Measurements from ENCODE around the gene RPL7A. TPM values are rescaled to one million over a fixed set of nuclear protein-coding genes. Genes with fewer than 3 reads are reported as not detected.

The RPL7A gene
- total RNA-seq, 2 donors from 2014 or later: 2,417 to 2,552 TPM

DNA sequence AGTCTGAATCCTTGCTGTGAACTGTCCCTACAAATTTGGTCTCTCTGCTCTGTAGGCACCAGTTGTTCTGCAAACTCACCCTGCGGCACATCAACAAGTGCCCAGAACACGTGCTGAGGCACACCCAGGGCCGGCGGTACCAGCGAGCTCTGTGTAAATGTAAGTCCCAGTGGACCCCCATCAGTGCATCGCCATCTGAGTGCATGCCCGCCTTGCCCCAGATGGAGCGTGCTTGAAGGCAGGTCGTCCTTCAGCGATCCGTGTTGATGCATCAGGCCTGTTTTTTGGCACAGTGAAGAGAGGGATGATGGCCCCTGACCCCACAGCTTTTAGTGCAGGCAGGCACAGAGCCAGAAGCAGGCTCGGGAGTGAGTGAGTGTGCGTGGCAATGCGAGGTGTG, 9.6 kb downstream of the RPL7A start:
- peak overlapping the region; percentile 83 for H3K27ac Mint-ChIP-seq
- peaks cover 23% of the 10 kb centered on the region for H3K4me1 Mint-ChIP-seq
- peaks cover 7% of the 10 kb centered on the region for H3K36me3 Mint-ChIP-seq (ENCODE audit: low read depth)
- no peaks in the 10 kb centered on the region for H3K9me3 ChIP-seq (ENCODE audit: control insufficient read depth, low read length, poor library complexity, severe bottlenecking)
- ATAC-seq (no peak), DNase-seq (no peak)
- peak overlapping the region; percentile 93 for H3K4me3 Mint-ChIP-seq
- H3K27me3 Mint-ChIP-seq: no peaks in the 10 kb centered on the region

DNA sequence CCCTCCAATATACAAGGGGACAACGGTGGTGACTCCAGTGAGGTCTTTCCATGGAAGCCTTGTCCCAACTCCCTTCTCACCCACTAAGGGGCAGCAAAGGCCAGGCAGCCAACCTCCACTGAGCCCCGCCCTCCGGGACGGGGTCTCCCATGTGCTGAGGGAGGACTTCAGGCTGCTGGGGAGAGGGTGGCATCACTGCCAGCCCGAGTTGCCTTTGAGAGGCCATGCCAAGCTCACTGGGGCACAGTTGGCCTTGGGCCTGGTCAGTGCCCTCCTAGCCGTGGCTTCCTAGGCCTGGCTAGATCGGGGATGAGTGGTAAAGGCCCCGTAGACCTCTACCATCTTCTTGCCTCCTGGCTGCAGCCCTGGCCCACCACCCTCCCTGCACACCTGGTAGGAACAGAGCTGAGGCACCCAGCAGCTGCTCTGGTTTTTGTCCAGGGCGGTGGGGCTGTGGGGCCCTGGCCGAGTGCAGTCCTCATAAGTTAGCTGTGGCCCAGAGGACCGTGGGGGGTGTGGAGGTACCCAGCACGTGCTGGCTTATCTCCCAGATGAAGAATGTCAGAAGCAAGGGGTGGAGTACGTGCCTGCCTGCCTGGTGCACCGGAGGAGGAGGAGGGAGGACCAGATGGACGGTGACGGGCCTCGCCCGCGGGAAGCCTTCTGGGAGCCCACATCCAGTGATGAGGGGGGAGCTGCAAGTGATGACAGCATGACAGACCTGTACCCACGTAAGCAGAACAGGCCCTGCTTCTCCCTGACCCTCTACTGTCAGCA, 11.6 kb downstream of the RPL7A start:
- ATAC-seq (no peak), DNase-seq (no peak)
- H3K9me3 ChIP-seq (ENCODE audit: control insufficient read depth, low read length, poor library complexity, severe bottlenecking): no peaks in the 10 kb centered on the region
- no peaks in the 10 kb centered on the region for H3K27me3 Mint-ChIP-seq
- H3K27ac Mint-ChIP-seq: peak overlapping the region; percentile 83
- H3K36me3 Mint-ChIP-seq (ENCODE audit: low read depth): peaks cover 7% of the 10 kb centered on the region
- H3K4me3 Mint-ChIP-seq: peak overlapping the region; percentile 28
- H3K4me1 Mint-ChIP-seq: peaks cover 25% of the 10 kb centered on the region

DNA sequence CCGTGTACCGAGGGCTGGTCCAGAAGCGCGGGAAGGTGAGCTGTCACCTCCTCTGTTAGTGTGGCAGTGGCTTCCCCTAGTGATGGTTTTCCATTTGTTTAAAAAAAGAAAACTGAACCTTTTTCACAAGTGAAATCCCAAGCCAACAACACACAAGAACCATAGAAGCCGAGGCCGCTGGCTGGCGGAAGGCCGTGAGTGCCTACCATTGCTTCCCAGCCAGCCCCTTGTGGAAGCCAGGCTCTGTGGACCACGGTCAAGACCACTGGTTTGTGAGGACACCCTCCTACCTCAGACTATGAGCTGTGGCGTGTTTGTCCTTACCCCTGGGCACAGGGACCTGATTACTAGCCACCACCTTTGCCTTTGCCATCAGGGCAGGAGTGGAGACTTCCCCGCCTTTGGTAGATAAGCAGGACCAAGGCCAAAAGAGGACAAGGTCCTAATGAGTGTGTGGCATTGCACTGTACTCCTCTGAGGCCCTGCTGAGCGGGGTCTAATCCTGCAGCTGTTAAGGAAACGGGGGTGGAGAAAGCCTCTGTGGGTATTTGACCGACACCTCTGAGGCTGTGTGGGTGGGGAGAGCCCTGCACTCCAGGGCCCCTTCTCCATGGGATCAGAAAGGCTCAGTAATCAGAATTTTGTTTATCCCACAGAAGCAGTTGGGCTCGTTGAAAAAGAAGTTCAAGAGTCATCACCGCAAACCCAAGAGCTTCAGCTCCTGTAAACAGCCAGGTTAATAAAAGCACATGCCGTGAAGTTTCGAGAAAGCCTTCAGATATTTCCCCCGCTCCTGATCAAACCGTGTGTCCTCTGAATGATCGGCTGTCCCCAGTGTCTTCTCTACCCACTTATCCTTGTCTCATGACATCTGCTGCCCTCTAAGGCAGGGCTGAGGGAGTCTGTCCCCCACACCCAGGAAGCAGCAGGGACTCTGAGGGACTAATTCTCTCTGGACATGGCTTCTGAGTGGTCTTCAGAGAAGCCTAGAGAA, 12.7 kb downstream of the RPL7A start:
- ATAC-seq (no peak), DNase-seq (no peak)
- no peaks in the 10 kb centered on the region for H3K9me3 ChIP-seq (ENCODE audit: control insufficient read depth, low read length, poor library complexity, severe bottlenecking)
- peaks cover 7% of the 10 kb centered on the region for H3K36me3 Mint-ChIP-seq (ENCODE audit: low read depth)
- no peak overlapping the region for H3K4me3 Mint-ChIP-seq
- H3K27me3 Mint-ChIP-seq: no peaks in the 10 kb centered on the region
- H3K27ac Mint-ChIP-seq: peak overlapping the region; percentile 83
- H3K4me1 Mint-ChIP-seq: peaks cover 25% of the 10 kb centered on the region

DNA sequence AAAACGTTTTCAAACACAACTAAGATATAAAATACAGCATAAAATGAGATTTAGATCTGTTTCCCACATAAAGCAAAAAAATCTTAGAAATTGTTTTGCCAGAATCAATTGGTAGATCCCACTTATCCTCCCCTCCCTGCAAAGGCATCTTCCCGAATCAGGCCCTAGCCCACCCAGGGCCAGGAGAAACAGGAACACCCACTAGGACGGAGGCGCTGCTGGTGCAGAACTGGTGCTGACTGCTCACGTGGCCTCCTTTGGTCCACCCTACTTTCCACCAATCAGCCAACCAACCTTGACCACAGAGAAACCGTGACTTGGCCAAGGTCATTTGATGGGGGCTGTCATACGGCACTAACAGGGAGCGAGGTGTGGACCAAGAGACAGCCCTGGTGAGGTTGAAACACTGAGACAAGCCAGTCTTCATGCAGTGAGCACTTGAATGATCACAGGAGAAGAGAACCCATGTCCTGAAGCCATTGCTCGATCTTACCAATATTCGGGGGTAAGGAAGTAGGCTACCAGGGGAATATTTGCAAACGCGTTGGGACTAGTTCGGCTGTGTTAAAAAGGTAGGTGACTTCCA, 13.6 kb downstream of the RPL7A start:
- Mint-ChIP-seq H3K4me3 (peak overlapping the region; percentile 55), H3K27ac (peak overlapping the region; percentile 83), H3K36me3 (ENCODE audit: low read depth) (peaks cover 7% of the 10 kb centered on the region), H3K4me1 (peaks cover 21% of the 10 kb centered on the region), H3K27me3 (no peaks in the 10 kb centered on the region)
- ATAC-seq (no peak), DNase-seq (no peak)
- no peaks in the 10 kb centered on the region for H3K9me3 ChIP-seq (ENCODE audit: control insufficient read depth, low read length, poor library complexity, severe bottlenecking)

DNA sequence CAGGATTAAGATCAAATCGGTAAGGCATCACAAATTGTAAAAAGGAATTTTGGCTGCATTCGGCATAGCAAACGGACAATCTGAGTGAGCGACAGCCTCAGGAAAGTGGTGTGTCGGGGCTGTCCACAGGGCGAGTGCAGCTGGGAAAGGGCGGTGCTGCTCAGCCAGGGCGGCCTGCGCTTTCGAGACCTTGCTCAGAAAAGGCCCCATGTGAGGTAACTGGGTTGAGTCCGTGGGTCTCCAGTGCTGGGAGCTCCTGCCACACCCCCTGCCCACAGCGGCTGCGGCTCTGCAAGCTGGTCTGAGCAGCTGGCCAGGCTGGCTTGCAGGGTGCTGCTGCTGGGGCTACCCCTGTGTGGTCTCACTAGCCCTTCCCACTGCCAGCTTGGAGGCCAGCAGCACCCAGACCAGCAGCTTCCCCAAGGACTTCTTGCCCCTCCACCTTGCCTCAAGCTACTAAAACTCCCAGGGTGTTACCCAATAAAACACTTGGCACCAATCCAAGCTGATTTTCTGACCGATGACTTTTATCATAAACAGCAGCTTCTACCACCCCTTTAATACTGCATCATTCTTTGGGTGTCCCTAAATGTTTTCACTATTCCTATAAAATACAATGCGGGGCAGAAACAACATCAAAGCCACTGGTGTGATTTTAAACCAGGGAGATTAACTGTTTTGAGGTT, 14.5 kb downstream of the RPL7A start:
- no peaks in the 10 kb centered on the region for H3K9me3 ChIP-seq (ENCODE audit: control insufficient read depth, low read length, poor library complexity, severe bottlenecking)
- H3K27ac Mint-ChIP-seq: peak overlapping the region; percentile 83
- ATAC-seq (no peak), DNase-seq (no peak)
- H3K27me3 Mint-ChIP-seq: no peaks in the 10 kb centered on the region
- H3K36me3 Mint-ChIP-seq (ENCODE audit: low read depth): peaks cover 7% of the 10 kb centered on the region
- H3K4me1 Mint-ChIP-seq: peaks cover 25% of the 10 kb centered on the region
- no peak overlapping the region for H3K4me3 Mint-ChIP-seq

DNA sequence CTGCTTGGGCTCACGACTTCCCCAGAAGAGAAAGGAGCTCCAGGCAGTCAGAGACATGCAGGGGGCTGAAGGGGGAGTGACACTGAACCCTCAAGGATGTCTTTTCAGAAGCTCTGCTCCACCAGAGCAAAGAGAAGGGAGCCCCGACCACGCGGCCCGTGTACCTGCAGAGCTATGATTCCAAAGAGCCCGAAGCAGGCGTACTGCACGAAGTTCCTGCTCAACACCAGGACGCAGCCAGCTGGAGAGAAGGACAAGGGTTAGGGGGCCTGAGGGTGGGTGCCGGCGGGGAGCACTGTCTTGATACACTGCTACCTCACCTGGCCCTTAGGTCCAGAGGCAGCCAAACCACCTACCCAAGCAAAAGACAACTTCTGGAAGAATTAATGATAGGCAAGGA, 18.4 kb downstream of the RPL7A start:
- no peak for DNase-seq
- ATAC-seq: no peak
- Mint-ChIP-seq H3K27ac (no peak overlapping the region), H3K36me3 (ENCODE audit: low read depth) (peaks cover 2% of the 10 kb centered on the region), H3K27me3 (no peaks in the 10 kb centered on the region), H3K4me3 (no peak overlapping the region), H3K4me1 (peaks cover 47% of the 10 kb centered on the region)
- H3K9me3 ChIP-seq (ENCODE audit: control insufficient read depth, low read length, poor library complexity, severe bottlenecking): no peaks in the 10 kb centered on the region

DNA sequence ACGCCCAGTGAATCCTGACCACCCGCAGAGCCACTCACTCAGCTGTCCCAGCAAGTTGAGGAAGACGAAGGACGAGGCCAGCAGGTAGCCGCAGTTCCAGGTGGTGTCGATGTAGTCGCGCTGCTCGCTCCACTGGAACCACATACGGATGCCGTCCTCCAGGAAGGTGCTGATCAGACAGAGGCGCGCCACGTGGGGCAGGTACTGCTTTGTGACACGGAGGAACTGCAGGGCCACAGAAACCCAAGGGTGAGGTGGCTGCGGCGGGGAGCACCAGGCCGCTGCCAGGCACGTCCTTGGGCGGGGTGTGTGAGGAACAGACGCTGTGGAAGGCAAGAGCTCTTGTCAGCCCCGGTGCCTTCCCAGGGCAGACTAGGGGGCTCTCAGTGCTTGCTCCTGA, 19.2 kb downstream of the RPL7A start:
- Mint-ChIP-seq H3K36me3 (ENCODE audit: low read depth) (no peaks in the 10 kb centered on the region), H3K4me1 (peaks cover 53% of the 10 kb centered on the region), H3K27me3 (no peaks in the 10 kb centered on the region), H3K27ac (no peak overlapping the region), H3K4me3 (no peak overlapping the region)
- no peak for ATAC-seq
- no peaks in the 10 kb centered on the region for H3K9me3 ChIP-seq (ENCODE audit: control insufficient read depth, low read length, poor library complexity, severe bottlenecking)
- no peak for DNase-seq

DNA sequence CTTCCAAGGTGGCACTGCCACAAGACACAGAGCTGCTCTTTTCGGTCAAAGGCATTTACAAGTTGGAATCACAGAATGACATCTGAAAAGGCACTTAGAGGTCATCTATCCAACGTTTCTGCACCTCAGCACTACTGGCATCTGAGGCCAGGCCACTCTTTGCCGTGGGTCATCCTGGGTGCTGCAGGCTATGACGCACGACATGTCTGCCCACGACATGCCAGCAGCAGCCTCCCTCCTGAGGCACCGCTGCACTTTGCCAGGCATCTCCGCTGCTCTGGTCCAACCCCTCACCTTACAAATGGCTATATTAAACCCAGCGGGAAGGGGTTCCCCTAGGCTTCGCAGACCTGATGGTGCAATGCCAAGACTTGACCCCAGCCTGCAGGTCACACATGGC, 19.8 kb downstream of the RPL7A start:
- H3K4me1 Mint-ChIP-seq: peaks cover 58% of the 10 kb centered on the region
- ATAC-seq: no peak
- no peaks in the 10 kb centered on the region for H3K9me3 ChIP-seq (ENCODE audit: control insufficient read depth, low read length, poor library complexity, severe bottlenecking)
- no peaks in the 10 kb centered on the region for H3K36me3 Mint-ChIP-seq (ENCODE audit: low read depth)
- no peaks in the 10 kb centered on the region for H3K27me3 Mint-ChIP-seq
- DNase-seq: no peak
- H3K4me3 Mint-ChIP-seq: no peak overlapping the region
- peak overlapping the region; percentile 98 for H3K27ac Mint-ChIP-seq

DNA sequence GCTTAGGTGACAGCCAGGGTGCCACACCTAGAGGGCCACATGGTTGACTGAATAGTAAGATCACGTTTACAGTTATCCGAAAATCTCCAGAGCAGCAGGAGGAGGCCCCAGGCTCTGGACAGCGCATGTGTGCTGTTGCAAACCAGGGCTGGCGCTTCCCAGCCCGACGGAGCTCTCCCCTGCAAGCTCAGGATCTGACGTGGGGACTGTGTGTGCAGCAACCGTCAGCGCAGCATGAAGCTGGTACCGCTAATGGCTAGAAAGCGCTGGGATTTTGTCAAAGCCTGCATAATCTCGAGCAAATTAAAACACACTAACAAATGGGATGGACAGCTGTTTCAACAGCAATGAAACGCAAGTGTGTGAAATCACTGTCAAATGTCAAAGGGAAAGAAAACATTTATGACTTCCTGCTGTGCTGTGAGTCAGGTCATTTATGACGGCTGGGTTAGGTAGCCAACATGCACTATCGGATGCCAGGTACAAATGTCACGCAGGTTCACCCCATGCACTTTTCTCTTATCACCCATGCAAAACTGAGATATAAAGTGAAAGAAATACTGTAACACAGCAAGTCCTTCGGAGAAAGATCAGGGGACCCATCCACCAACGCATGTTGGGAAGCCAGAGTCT, 20.3 kb downstream of the RPL7A start:
- peak overlapping the region; percentile 71 for H3K4me3 Mint-ChIP-seq
- no peak for DNase-seq
- H3K4me1 Mint-ChIP-seq: peaks cover 60% of the 10 kb centered on the region
- H3K27ac Mint-ChIP-seq: peak overlapping the region; percentile 98
- no peak for ATAC-seq
- H3K27me3 Mint-ChIP-seq: no peaks in the 10 kb centered on the region
- H3K36me3 Mint-ChIP-seq (ENCODE audit: low read depth): no peaks in the 10 kb centered on the region
- H3K9me3 ChIP-seq (ENCODE audit: control insufficient read depth, low read length, poor library complexity, severe bottlenecking): no peaks in the 10 kb centered on the region

DNA sequence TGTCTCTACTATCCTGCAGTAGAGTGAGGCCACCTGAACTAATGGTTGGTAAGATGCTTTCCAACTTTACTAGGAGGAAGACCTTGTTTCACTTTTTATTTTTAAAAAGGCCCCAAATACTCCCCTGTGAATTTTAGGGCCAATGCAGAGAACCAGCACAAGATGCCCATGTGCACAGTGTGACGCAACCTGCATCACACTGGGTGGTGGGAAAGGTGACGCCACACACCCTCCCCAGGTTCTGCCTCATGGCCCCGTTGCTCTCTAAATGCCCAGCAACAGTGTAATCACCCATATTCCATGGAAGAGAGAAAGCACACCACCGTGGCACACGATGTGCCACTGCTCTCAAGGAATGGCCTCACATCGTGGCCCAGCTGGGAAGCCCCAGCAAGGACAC, 21.4 kb downstream of the RPL7A start:
- H3K9me3 ChIP-seq (ENCODE audit: control insufficient read depth, low read length, poor library complexity, severe bottlenecking): no peaks in the 10 kb centered on the region
- no peaks in the 10 kb centered on the region for H3K27me3 Mint-ChIP-seq
- H3K36me3 Mint-ChIP-seq (ENCODE audit: low read depth): no peaks in the 10 kb centered on the region
- peak overlapping the region; percentile 92 for H3K4me3 Mint-ChIP-seq
- ATAC-seq (no peak), DNase-seq (no peak)
- peak overlapping the region; percentile 98 for H3K27ac Mint-ChIP-seq
- peaks cover 56% of the 10 kb centered on the region for H3K4me1 Mint-ChIP-seq

DNA sequence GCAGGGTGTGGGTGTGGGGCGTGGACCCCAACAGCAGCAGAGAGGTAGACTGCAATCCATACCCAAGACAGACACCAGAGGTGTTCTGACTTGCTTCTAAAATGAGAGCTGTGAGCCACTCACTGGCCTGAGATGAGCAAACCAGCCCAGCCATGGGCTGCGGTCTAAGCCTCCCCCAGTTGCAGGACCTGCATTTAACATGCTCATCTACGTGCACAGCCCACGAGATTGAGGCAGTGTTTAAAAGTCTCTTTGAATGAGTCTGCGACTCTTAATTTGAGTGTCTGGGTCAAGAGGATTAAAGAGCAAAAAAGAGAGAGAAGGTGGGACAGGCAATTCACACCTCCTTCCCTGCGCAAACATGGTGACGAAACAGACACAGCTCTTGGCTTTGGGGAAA, 21.9 kb downstream of the RPL7A start:
- H3K27me3 Mint-ChIP-seq: no peaks in the 10 kb centered on the region
- peaks cover 61% of the 10 kb centered on the region for H3K4me1 Mint-ChIP-seq
- peak overlapping the region; percentile 92 for H3K4me3 Mint-ChIP-seq
- no peaks in the 10 kb centered on the region for H3K9me3 ChIP-seq (ENCODE audit: control insufficient read depth, low read length, poor library complexity, severe bottlenecking)
- H3K36me3 Mint-ChIP-seq (ENCODE audit: low read depth): peaks cover 3% of the 10 kb centered on the region
- no peak for ATAC-seq
- H3K27ac Mint-ChIP-seq: peak overlapping the region; percentile 98
- DNase-seq: no peak

DNA sequence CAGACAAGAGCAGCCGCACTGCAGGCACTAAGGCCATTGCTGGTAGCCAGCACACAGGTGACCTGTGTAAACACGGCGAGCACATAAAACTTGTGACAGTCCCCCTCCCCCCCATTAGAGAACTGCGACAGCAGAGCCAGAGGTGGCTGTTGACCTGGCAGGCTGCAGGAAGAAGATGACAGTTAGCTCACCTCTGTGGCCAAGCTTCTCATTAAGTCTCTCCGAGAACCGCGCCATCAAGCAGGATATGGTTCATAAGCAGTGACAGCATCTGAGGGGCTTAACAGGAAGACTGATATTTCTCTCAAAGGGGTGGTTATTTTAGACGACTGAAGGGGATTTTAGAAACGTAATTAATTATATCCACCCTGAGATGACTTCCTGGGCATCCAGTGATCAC, 22.7 kb downstream of the RPL7A start:
- Mint-ChIP-seq H3K27me3 (no peaks in the 10 kb centered on the region), H3K27ac (peak overlapping the region; percentile 98), H3K4me3 (peak overlapping the region; percentile 92), H3K36me3 (ENCODE audit: low read depth) (peaks cover 4% of the 10 kb centered on the region), H3K4me1 (peaks cover 64% of the 10 kb centered on the region)
- no peaks in the 10 kb centered on the region for H3K9me3 ChIP-seq (ENCODE audit: control insufficient read depth, low read length, poor library complexity, severe bottlenecking)
- DNase-seq: peak in 1 of 3 donors; percentile 42
- ATAC-seq: peak; percentile 58
